Activated T-cell treated with anti-CD3 and anti-CD28 coated beads, Interleukin-2, amount 50 U/mL, for 72 hours (primary cell): ENCODE results near the gene UCK2. TPM values are rescaled to one million over a fixed set of nuclear protein-coding genes. Genes with fewer than 3 reads are reported as not detected.

Source experiments
- ATAC-seq, 2 donors: fragments of 150-1000 bp; cut with Tn5 transposase; replicated peaks in 1 of 2; 2 replicates each; pipeline ENCODE4 v1.10.0; 2021; ENCODE audit warnings: moderate library complexity in 2 of 2, mild to moderate bottlenecking in 1 of 2
- DNase-seq, 2 donors: peaks; one replicate each; pipeline ENCODE4 v3.0.0; 2021 to 2022; ENCODE audit warnings: mixed read lengths in 1 of 2
- H3K27ac Mint-ChIP-seq: one replicate; pipeline ENCODE4 v1.8.0; 2022; ENCODE audit warnings: mild to moderate bottlenecking, moderate library complexity, mixed read lengths
- H3K27me3 Mint-ChIP-seq: one replicate; pipeline ENCODE4 v1.8.0; 2022; ENCODE audit warnings: low read depth, mixed read lengths
- H3K36me3 Mint-ChIP-seq, 2 donors: one replicate each; pipeline ENCODE4 v1.8.0; 2022; ENCODE audit warnings: mixed read lengths in 2 of 2, mild to moderate bottlenecking in 1 of 2; ENCODE audit not compliant: insufficient read depth in 2 of 2
- H3K4me1 Mint-ChIP-seq: one replicate; pipeline ENCODE4 v1.8.0; 2022; ENCODE audit warnings: low read depth, mixed read lengths
- H3K4me3 Mint-ChIP-seq, 2 donors: one replicate each; pipeline ENCODE4 v1.8.0; 2022; ENCODE audit warnings: mild to moderate bottlenecking in 2 of 2, mixed read lengths in 2 of 2, moderate library complexity in 2 of 2
- H3K9me3 Mint-ChIP-seq, 2 donors: one replicate each; pipeline ENCODE4 v1.8.0; 2022; ENCODE audit warnings: mixed read lengths in 2 of 2
- total RNA-seq, 2 donors: library from RNA; stranded (reverse); gene quantifications; one replicate each; pipeline ENCODE4 v1.2.3, GENCODE V29; 2022

Gene UCK2
- total RNA-seq, 2 donors from 2014 or later, result 39.8 to 47.3 TPM

GRCh38 chr1:165863346-165863745 is 35.9 kb downstream of the UCK2 start:
- H3K36me3 Mint-ChIP-seq, result peaks cover 1 to 4% of the 10 kb centered on the region in 2 donors
- no peak overlapping the region for H3K4me3 Mint-ChIP-seq
- ATAC-seq (no peak), DNase-seq (no peak)
- no peaks in the 10 kb centered on the region for H3K9me3 Mint-ChIP-seq
- H3K27ac Mint-ChIP-seq, result no peak overlapping the region
- peaks cover 25% of the 10 kb centered on the region for H3K4me1 Mint-ChIP-seq
- H3K27me3 Mint-ChIP-seq, result no peaks in the 10 kb centered on the region

DNA sequence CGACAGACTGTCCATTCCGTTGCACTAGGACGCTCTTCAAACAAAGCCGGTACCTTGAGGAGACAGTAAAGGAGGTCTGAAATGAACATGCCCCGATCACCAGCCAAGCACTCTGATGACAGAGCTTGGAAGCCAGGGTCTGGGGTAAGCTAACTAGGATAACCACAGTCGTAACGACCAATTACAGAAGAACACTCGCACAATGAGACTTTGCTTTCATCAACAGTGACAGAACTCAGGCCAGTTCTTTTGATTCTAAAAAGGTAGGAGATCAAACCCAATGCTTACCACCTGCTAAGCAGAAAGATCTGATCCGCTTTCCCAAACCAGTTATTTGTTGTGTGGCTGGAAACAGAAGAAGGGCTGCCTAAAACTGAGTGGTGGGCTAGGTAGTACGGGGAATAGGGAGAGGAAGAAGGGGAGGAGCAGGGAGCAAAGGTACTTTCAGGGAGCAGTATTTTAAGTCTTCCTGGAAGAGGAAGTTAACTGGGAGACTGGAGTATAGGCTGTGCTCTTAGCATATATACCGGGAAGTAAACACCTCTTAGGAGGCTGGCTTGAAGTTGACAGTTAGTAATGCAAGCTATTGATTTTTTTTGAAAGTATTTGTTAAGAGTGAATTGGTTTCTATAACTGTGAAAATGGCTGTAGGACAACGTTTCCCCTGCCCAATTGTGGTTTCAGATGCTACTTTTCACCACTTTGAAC is 38.4 kb downstream of the UCK2 start:
- H3K4me1 Mint-ChIP-seq, result peaks cover 36% of the 10 kb centered on the region
- no peak for ATAC-seq
- H3K27me3 Mint-ChIP-seq, result no peaks in the 10 kb centered on the region
- H3K4me3 Mint-ChIP-seq, result no peak overlapping the region
- H3K9me3 Mint-ChIP-seq, result no peaks in the 10 kb centered on the region
- H3K27ac Mint-ChIP-seq, result no peak overlapping the region
- peaks cover 0 to 1% of the 10 kb centered on the region in 2 donors for H3K36me3 Mint-ChIP-seq
- no peak for DNase-seq

DNA sequence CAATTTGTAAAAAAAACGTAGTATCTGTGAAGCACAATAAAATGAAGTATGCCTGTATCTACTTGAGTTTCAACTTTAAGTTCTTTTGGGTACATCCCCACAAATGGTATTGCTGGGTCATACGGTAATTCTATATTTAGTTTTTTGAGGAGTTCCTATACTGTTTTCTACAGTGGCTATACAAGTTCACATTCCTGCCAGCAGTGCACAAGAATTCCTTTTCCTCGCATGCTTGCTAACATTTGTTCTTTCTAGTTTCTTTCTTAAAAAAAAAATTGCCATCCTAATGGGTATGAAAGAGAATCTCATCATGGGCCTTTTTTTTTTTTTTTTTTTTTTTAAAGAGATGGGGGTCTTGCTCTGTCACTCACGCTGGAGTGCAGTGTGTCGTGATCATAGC is 41.9 kb downstream of the UCK2 start:
- no peak overlapping the region for H3K4me3 Mint-ChIP-seq
- no peaks in the 10 kb centered on the region for H3K27me3 Mint-ChIP-seq
- no peak overlapping the region for H3K27ac Mint-ChIP-seq
- H3K4me1 Mint-ChIP-seq, result peaks cover 53% of the 10 kb centered on the region
- DNase-seq (no peak), ATAC-seq (no peak)
- H3K36me3 Mint-ChIP-seq, result peaks cover 0 to 2% of the 10 kb centered on the region in 2 donors
- H3K9me3 Mint-ChIP-seq, result no peaks in the 10 kb centered on the region

DNA sequence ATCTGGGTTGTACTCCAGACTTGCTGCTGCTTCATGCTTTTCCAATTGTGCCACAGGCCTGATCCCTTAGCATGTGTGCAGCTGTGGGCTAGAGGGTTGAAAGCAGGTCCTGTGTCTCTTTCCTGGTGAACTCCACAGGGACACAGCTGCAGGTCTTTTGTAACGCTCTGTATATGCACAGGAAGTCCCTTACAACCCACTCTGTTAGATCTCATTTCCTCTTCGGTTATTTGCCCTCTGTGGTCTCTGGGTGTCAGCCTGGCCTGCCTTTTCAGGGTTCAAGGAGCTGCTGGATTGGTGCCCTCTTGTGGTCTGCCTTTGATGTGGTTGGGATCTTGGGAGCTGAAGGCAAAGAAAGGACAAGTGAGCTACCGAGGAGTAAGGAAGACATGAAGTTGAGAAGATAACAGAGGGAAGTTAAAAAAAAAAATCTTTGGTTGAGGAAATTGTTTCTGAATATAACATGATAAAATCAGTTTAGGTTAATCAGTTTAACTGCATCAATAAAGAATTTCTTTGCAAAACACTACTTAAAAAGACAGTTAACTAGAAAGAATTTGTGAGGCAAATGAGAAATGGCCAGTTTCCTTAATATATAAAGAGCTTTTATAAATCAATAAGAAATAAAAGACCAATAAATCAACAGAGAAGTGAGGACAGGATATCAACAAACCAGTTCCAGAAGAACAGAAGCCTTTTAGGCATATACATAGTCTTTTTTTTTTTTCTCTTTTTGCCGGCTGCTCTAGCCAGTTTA is 44.1 kb downstream of the UCK2 start:
- Mint-ChIP-seq H3K9me3 (no peaks in the 10 kb centered on the region), H3K4me3 (peak overlapping the region; percentile 36 to 38), H3K4me1 (peaks cover 62% of the 10 kb centered on the region)

DNA sequence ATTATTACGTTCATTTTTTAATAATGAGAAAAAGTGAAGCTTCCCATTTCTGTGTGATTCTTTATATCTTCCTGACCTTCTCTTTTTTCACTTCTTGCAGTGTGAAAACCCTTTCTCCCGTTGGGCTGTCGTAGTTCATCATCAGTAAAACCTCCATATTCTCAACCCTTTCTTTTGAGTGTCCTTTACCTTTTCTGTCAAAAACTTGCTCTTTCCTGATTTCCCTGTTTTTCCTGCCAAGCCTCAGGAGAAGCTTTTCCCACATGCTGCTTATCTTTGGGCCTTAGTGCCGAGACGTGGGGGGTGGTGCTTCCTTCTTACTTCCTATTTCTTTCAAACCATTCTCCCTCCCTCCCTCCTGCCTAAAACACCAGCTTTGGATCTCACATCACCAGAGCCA is 46.1 kb downstream of the UCK2 start:
- H3K4me1 Mint-ChIP-seq, result peaks cover 78% of the 10 kb centered on the region
- H3K27ac Mint-ChIP-seq, result no peak overlapping the region
- DNase-seq (no peak), ATAC-seq (no peak)
- H3K27me3 Mint-ChIP-seq, result no peaks in the 10 kb centered on the region
- peaks cover 4 to 7% of the 10 kb centered on the region in 2 donors for H3K36me3 Mint-ChIP-seq
- H3K9me3 Mint-ChIP-seq, result no peaks in the 10 kb centered on the region
- no peak overlapping the region for H3K4me3 Mint-ChIP-seq

More for the DNA sequence above, 44.1 kb downstream of the UCK2 start:
- DNase-seq (peak; percentile 38 to 62), ATAC-seq (peak; percentile 74 to 92)
- Mint-ChIP-seq H3K36me3 (peaks cover 0 to 2% of the 10 kb centered on the region in 2 donors), H3K27me3 (no peaks in the 10 kb centered on the region), H3K27ac (peak overlapping the region; percentile 74)

DNA sequence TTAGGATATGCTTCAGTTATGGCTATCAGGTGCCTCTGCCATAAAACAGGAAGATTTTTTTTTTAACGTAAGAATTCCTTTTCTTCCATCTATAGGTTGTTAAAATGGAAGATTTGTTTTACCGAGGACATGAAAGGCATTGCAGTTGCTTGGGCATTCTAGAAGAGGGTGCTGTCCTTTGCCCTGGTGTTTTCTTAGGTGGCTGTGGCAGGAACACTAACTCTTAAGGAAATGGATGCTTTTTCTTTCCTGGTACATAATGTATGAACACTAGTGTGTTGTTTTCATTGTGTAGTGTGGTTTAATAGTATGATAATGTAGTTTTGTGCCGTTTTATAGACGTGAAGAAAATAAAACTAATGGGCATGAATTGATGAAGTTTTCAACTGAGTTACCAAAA is 47.2 kb downstream of the UCK2 start:
- peaks cover 4 to 11% of the 10 kb centered on the region in 2 donors for H3K36me3 Mint-ChIP-seq
- ATAC-seq (no peak), DNase-seq (no peak)
- H3K4me1 Mint-ChIP-seq, result peaks cover 84% of the 10 kb centered on the region
- no peak overlapping the region for H3K4me3 Mint-ChIP-seq
- H3K27me3 Mint-ChIP-seq, result no peaks in the 10 kb centered on the region
- no peak overlapping the region for H3K27ac Mint-ChIP-seq
- H3K9me3 Mint-ChIP-seq, result no peaks in the 10 kb centered on the region

DNA sequence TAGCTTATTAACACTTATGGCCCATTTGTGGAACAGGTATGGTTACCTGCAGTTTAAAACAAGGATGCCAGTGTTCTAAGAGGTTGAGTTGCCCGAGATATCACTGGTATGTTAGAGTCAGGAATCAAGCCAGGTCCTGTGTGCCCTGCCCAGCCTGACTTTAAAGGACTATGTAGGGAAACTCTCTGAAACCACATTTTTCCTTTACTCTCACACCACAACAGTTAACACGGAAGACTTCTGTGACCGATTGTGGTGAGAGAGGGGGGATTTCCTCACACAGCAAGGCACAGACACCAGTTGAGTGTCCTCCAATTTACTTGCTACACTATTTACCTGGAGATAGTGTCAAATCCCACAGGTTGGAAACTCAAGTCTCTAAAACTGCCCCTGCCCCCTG is 47.8 kb downstream of the UCK2 start:
- DNase-seq (peak; percentile 4 to 18), ATAC-seq (peak; percentile 40 to 59)
- Mint-ChIP-seq H3K4me1 (peaks cover 83% of the 10 kb centered on the region), H3K9me3 (no peaks in the 10 kb centered on the region), H3K4me3 (peak overlapping the region in 1 of 2 donors; percentile 20), H3K36me3 (peaks cover 4 to 11% of the 10 kb centered on the region in 2 donors), H3K27me3 (no peaks in the 10 kb centered on the region), H3K27ac (no peak overlapping the region)

GRCh38 chr1:165875604-165876003 is 48.2 kb downstream of the UCK2 start:
- no peak overlapping the region for H3K27ac Mint-ChIP-seq

GRCh38 chr1:165876121-165876520 is 48.7 kb downstream of the UCK2 start:
- no peaks in the 10 kb centered on the region for H3K9me3 Mint-ChIP-seq
- H3K27ac Mint-ChIP-seq, result peak overlapping the region; percentile 14
- peaks cover 74% of the 10 kb centered on the region for H3K4me1 Mint-ChIP-seq
- H3K4me3 Mint-ChIP-seq, result no peak overlapping the region
- DNase-seq (no peak), ATAC-seq (no peak)
- no peaks in the 10 kb centered on the region for H3K27me3 Mint-ChIP-seq
- peaks cover 4 to 11% of the 10 kb centered on the region in 2 donors for H3K36me3 Mint-ChIP-seq

More at GRCh38 chr1:165875604-165876003, 48.2 kb downstream of the UCK2 start:
- peaks cover 79% of the 10 kb centered on the region for H3K4me1 Mint-ChIP-seq
- DNase-seq (no peak), ATAC-seq (no peak)
- H3K4me3 Mint-ChIP-seq, result peak overlapping the region in 1 of 2 donors; percentile 20
- peaks cover 4 to 11% of the 10 kb centered on the region in 2 donors for H3K36me3 Mint-ChIP-seq
- no peaks in the 10 kb centered on the region for H3K27me3 Mint-ChIP-seq
- no peaks in the 10 kb centered on the region for H3K9me3 Mint-ChIP-seq

DNA sequence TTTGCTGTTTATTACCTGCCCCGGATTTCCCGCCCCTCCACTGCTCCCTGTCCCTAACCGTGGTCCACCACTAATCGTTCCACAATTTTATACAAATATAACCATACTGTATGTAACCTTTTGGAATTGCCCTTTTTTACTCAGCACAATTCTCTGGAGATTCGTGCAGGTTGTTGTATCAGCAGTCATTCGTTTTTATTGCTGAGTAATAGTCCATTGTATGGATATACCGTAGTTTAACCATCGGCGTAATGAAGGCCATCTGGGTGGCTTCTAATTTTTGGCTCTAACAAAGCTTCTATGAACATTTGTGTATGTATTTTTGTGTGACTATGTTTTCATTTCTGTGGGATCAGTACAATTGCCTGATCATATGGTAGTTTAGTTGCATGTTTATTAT is 50.0 kb downstream of the UCK2 start:
- ATAC-seq (no peak), DNase-seq (no peak)
- Mint-ChIP-seq H3K9me3 (no peaks in the 10 kb centered on the region), H3K4me3 (no peak overlapping the region), H3K36me3 (peaks cover 4 to 9% of the 10 kb centered on the region in 2 donors), H3K27ac (no peak overlapping the region), H3K4me1 (peaks cover 68% of the 10 kb centered on the region), H3K27me3 (no peaks in the 10 kb centered on the region)

DNA sequence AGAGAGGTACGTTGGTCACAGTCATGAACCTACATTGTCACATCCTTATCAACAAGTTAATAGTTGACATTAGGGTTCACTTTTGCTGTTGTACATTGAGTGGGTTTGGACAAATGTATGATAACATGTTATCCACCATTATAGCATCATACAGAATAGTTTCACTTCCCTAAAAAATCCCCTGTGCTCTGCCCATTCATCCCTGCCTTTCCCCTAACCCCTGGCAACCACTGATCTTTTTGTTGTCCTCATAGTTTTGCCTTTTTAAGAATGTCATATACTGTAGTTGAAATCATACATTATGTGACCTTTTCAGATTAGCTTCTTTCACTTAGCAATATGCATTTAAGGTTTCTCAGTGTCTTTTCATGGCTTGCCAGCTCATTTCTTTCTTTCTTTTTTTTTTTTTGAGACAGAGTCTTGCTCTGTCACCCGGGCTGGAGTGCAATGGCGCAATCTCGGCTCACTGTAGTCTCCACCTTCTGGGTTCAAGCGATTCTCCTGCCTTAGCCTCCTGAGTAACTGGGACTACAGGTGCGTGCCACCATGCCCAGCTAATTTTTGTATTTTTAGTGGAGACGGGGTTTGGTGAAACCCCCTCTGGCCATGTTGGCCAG is 50.6 kb downstream of the UCK2 start:
- Mint-ChIP-seq H3K36me3 (peaks cover 4 to 9% of the 10 kb centered on the region in 2 donors), H3K27me3 (no peaks in the 10 kb centered on the region), H3K9me3 (no peaks in the 10 kb centered on the region), H3K4me3 (peak overlapping the region in 1 of 2 donors; percentile 8), H3K4me1 (peaks cover 65% of the 10 kb centered on the region), H3K27ac (no peak overlapping the region)
- DNase-seq (peak; percentile 8 to 14), ATAC-seq (peak; percentile 81 to 84)

GRCh38 chr1:165879946-165880345 is 52.5 kb downstream of the UCK2 start:
- Mint-ChIP-seq H3K27me3 (no peaks in the 10 kb centered on the region), H3K4me3 (no peak overlapping the region), H3K36me3 (peaks cover 4 to 9% of the 10 kb centered on the region in 2 donors), H3K27ac (no peak overlapping the region), H3K4me1 (peaks cover 66% of the 10 kb centered on the region), H3K9me3 (no peaks in the 10 kb centered on the region)
- DNase-seq (no peak), ATAC-seq (no peak)

DNA sequence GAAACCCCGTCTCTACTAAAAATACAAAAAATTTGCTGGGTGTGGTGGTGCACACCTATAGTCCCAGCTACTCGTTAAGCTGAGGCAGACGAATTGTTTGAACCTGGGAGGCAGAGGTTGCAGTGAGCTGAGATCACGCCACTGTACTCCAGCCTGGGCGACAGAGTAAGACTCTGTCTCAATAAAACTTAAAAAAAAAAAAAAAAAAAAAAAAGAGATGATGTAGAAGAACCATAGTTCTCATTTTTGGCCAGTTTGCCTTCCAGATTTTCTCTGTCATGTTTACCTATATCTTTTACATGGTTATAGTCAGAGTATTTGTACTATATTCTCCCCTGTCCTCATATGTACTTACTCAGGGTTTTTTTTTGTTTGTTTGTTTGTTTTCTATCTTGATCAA is 53.6 kb downstream of the UCK2 start:
- Mint-ChIP-seq H3K4me3 (no peak overlapping the region), H3K4me1 (peaks cover 55% of the 10 kb centered on the region), H3K27me3 (no peaks in the 10 kb centered on the region), H3K27ac (no peak overlapping the region), H3K36me3 (peaks cover 4 to 9% of the 10 kb centered on the region in 2 donors), H3K9me3 (no peaks in the 10 kb centered on the region)
- ATAC-seq (no peak), DNase-seq (no peak)
